ENCODE data around the gene FKBP6. TPM values are rescaled to one million over a fixed set of nuclear protein-coding genes. Genes with fewer than 3 reads are reported as not detected.

The FKBP6 gene
- total RNA-seq, 1 experiment from 2014 or later = not detected

GRCh38 chr7:73312831-73313520 lies 15.0 kb upstream of the FKBP6 start:
- no peaks in the 10 kb centered on the region for H3K36me3 ChIP-seq (ENCODE audit: insufficient read depth, low read length, poor library complexity, severe bottlenecking)
- TF ChIP-seq CTCF (conservative IDR thresholded peaks at IDR 0.05; ENCODE audit: low read depth, low read length) = no peak
- TF ChIP-seq EZH2 (IDR thresholded peaks at IDR 0.05; ENCODE audit: borderline replicate concordance, low read depth, low read length, poor library complexity, severe bottlenecking) = no peak
- H3K27me3 ChIP-seq (replicated peaks; ENCODE audit: insufficient read depth, low read depth, low read length, poor library complexity) = no peaks in the 10 kb centered on the region
- ChIA-PET POLR2A (ENCODE audit: low non-redundant PET) (no interaction called here), CTCF (no interaction called here)
- no TSS peak for BruUV-seq (replicated peaks)
- H3K9me3 ChIP-seq (ENCODE audit: low read depth, low read length, poor library complexity, severe bottlenecking) = no peaks in the 10 kb centered on the region
- intact Hi-C loops (cut with micrococcal nuclease; ENCODE audit: unreplicated experiment) = no loop called here
- no peak for DNase-seq (ENCODE audit: low spot score)
- H3K4me3 ChIP-seq (ENCODE audit: low read depth, low read length, poor library complexity, severe bottlenecking) = no peak overlapping the region
- no peaks in the 10 kb centered on the region for H3K4me1 ChIP-seq (ENCODE audit: insufficient read depth, low read length, poor library complexity, severe bottlenecking)
- no peak overlapping the region for H3K27ac ChIP-seq (ENCODE audit: low read depth, low read length, poor library complexity, severe bottlenecking)

- CTCF ChIA-PET = no interaction called here
- intact Hi-C loops (cut with micrococcal nuclease; ENCODE audit: unreplicated experiment) = no loop called here
Observed at GRCh38 chr7:73313521-73313906, 14.4 kb upstream of the FKBP6 start.

GRCh38 chr7:73314271-73314670 lies 13.7 kb upstream of the FKBP6 start:
- no peak for TF ChIP-seq CTCF (conservative IDR thresholded peaks at IDR 0.05; ENCODE audit: low read depth, low read length)
- TF ChIP-seq EZH2 (IDR thresholded peaks at IDR 0.05; ENCODE audit: borderline replicate concordance, low read depth, low read length, poor library complexity, severe bottlenecking) = no peak
- Histone ChIP-seq H3K9me3 (ENCODE audit: low read depth, low read length, poor library complexity, severe bottlenecking) (no peaks in the 10 kb centered on the region), H3K27ac (ENCODE audit: low read depth, low read length, poor library complexity, severe bottlenecking) (no peak overlapping the region), H3K4me3 (ENCODE audit: low read depth, low read length, poor library complexity, severe bottlenecking) (no peak overlapping the region), H3K27me3 (replicated peaks; ENCODE audit: insufficient read depth, low read depth, low read length, poor library complexity) (no peaks in the 10 kb centered on the region), H3K4me1 (ENCODE audit: insufficient read depth, low read length, poor library complexity, severe bottlenecking) (no peaks in the 10 kb centered on the region), H3K36me3 (ENCODE audit: insufficient read depth, low read length, poor library complexity, severe bottlenecking) (no peaks in the 10 kb centered on the region)
- ChIA-PET CTCF (no interaction called here), POLR2A (ENCODE audit: low non-redundant PET) (interaction anchor here (0.5 kb wide), 1 partner anchor 243 kb away, joined by 3 read pairs; no protein-coding TSS in a partner anchor)
- intact Hi-C loops (cut with micrococcal nuclease; ENCODE audit: unreplicated experiment) = no loop called here
- DNase-seq (ENCODE audit: low spot score) = no peak
- BruUV-seq (replicated peaks) = no TSS peak

More at GRCh38 chr7:73313521-73313906, 14.4 kb upstream of the FKBP6 start:
- no peaks in the 10 kb centered on the region for H3K4me1 ChIP-seq (ENCODE audit: insufficient read depth, low read length, poor library complexity, severe bottlenecking)
- H3K36me3 ChIP-seq (ENCODE audit: insufficient read depth, low read length, poor library complexity, severe bottlenecking) = no peaks in the 10 kb centered on the region
- H3K4me3 ChIP-seq (ENCODE audit: low read depth, low read length, poor library complexity, severe bottlenecking) = no peak overlapping the region
- no TSS peak for BruUV-seq (replicated peaks)
- POLR2A ChIA-PET (ENCODE audit: low non-redundant PET) = interaction anchor here (0.5 kb wide), 1 partner anchor 243 kb away, joined by 3 read pairs; no protein-coding TSS in a partner anchor
- H3K9me3 ChIP-seq (ENCODE audit: low read depth, low read length, poor library complexity, severe bottlenecking) = no peaks in the 10 kb centered on the region
- no peak overlapping the region for H3K27ac ChIP-seq (ENCODE audit: low read depth, low read length, poor library complexity, severe bottlenecking)
- TF ChIP-seq CTCF (conservative IDR thresholded peaks at IDR 0.05; ENCODE audit: low read depth, low read length) (no peak), EZH2 (IDR thresholded peaks at IDR 0.05; ENCODE audit: borderline replicate concordance, low read depth, low read length, poor library complexity, severe bottlenecking) (no peak)
- DNase-seq (ENCODE audit: low spot score) = no peak
- no peaks in the 10 kb centered on the region for H3K27me3 ChIP-seq (replicated peaks; ENCODE audit: insufficient read depth, low read depth, low read length, poor library complexity)

Measured in A673 (cell line).